ENCODE data around the gene PIAS4. TPM values are rescaled to one million over a fixed set of nuclear protein-coding genes. Genes with fewer than 3 reads are reported as not detected.

Gene PIAS4
- polyA plus RNA-seq, 1 donor, result 27.5 TPM

DNA sequence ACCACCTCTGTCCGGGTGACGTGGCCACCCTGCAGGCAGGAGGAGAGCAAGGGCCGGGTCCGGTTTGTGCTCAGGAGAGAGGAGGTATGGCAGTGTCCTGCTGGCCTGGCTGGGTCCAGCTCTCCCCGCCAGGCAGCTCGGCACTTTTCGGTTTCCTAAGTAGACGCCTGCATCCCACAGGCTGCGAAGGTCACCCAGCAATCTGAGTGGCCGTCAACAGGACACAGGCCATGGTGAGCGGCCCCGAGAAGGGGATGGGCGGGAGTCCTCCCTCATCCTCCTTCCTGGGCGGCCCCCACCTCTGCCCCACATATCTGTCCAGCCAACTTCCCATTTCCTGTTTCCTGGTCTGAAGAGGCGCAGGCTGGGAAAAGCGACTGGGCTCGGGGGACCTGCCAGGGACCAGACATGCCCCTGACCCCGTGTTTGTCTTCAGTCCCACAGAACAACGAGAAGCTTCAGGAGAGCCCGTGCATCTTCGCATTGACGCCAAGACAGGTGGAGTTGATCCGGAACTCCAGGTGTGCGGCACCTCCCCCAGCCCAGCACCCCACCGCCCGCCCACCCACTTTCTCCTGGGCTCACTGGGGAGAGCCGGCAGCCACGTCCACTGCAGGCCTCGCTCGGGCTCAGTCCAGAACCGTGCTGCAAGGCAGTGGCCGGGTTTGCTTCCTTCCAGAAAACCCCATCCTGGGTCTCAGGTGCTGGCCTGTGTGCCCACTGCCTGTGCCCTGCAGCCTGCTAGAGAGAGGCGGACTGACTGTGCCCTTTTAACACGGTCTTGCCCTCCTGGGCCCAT is 16.3 kb downstream of the PIAS4 start:
- no peak for DNase-seq

DNA sequence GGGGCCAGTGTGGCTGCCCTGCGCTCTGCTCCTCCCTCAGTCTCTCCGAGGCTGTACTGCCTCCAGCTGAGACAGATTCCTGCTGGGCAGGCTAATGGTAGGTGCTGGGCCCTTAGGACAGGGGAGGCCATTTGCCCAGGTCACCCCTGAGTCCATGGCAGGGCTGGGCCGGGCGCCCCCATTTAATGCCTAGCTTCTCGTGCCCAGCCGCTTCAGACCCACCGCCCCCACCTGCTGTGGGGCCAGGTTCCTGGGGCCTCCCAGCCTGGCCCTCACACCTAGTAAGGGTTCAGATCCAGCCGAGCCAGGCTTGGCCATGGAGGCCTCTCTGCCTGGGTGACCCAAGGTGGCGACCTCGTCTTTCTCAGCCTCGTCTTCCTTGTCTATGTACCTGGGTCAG is 17.8 kb downstream of the PIAS4 start:
- DNase-seq, result no peak

DNA sequence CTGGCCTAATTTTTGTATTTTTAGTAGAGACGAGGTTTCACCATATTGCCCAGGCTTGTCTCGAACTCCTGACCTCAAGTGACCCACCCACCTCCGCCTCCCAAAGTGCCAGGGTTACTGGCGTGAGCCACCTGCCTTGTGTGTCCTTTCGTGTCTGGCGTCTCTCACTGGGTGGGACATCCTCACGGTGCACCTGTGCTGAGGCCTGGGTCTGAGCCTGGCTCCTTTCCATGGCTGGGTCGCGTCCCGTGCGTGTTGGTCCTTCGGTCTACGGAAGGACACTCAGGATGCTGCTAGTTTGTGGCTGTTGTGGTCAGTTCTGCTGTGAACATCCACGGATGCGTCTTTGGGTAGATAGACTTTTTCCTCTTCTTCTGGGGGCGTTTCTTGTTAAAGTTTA is 19.6 kb downstream of the PIAS4 start:
- no peak for DNase-seq

DNA sequence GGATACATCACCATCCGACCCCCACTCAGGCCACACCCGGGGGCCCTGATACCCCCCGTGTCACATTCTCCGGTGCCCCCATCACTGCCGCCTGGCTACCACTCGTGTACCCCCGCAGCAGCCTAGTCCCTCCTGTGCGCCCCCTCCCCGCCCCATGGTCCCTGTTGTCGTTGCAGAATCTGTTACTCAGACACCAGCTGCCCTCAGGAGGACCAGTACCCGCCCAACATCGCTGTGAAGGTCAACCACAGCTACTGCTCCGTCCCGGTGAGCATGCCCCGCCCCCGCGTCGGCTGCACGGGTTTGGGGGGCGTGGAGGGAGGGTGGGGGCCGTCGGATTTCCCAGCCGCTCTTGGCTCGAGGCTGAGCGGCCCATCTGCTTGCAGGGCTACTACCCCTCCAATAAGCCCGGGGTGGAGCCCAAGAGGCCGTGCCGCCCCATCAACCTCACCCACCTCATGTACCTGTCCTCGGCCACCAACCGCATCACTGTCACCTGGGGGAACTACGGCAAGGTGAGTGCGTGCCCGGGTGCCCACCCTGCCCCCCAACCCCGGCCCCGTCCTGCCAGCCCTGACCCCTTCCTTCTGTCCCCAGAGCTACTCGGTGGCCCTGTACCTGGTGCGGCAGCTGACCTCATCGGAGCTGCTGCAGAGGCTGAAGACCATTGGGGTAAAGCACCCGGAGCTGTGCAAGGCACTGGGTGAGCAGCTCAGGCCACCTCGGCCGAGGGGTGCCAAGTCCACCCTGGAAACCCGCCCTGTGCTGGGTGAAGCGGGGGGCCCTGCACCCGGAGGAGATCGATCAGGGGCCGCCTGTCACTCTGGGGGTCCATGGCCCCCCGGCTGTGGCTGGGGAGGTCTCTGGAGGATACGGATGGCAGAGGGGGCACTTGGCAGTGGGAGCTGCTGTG is 21.1 kb downstream of the PIAS4 start:
- no peak for DNase-seq

DNA sequence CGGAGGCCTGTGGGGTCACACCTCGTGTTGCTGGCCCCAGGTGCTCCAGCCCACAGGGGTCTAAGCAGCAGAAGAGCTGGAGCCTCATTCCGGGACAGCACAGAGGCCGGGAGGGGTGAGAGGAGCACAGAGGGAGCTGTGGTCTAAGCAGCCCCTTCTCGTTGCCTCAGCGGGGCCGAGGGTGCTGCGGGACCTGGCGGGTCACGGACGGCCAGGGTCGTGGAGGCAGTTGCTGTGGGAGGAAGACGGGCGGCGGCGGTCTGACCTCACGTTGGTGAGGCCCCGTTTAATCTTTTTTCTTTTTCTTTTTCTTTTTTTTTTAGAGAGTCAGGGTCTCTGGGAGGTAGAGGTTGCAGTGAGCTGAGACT is 21.7 kb downstream of the PIAS4 start:
- no peak for DNase-seq

DNA sequence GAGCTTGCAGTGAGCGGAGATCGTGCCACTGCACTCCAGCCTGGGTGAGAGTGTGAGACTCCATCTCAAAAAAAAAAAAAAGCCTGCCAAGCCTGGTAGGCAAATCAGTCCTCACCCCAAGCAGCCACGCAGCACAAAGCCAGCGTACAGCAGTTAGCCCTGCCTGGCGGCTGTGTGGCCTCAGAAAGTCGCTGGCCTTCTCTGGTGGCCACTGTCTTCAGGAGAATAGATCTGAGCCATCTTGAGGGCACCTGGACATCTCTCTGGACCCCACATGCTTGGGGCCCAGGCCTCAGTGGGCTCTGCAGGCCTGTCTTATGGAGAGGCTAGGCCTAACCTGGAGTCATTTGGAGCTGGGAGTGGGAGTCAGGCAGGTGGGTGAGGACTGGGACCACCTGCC is 23.0 kb downstream of the PIAS4 start:
- no peak for DNase-seq

DNA sequence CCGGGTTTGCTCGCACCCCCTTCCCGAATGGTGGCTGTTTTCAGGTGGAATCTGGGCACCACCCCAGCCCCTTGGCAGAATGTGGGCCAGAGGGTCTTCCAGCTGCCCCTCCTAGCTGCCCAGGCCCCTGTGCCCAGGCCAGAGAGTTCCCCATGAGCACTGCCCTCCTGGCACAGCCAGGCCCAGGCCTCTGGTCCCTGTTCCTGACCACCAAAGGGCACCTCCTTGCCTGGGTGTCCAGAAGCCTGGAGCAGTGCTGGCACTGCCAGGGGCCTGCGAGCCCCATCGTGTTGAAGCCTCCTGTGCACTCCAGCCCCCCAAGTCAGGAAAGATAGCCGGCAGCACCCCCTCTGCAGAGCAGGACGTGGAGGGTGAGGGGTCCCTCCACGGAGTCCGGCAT is 23.4 kb downstream of the PIAS4 start:
- DNase-seq, result no peak

DNA sequence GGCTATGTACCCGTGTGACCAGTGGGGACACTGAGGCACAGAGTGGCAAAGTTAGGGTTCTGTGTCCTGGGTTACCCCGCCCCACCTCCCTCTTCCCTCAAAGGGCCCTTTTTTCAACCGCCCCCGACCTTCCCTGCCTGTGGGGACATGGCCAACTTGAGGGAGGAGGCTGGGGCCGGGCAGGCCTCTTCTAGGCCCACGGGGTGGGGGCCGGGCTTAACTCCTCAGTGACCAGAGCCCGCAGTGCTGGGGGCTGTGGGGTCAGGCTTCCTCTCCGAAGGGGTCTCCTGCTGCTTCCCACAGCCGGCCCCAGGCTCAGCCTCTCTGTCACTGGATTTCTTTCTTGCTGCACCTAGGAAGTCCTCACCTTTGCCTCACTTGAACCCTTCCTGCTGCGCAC is 23.9 kb downstream of the PIAS4 start:
- DNase-seq, result no peak

DNA sequence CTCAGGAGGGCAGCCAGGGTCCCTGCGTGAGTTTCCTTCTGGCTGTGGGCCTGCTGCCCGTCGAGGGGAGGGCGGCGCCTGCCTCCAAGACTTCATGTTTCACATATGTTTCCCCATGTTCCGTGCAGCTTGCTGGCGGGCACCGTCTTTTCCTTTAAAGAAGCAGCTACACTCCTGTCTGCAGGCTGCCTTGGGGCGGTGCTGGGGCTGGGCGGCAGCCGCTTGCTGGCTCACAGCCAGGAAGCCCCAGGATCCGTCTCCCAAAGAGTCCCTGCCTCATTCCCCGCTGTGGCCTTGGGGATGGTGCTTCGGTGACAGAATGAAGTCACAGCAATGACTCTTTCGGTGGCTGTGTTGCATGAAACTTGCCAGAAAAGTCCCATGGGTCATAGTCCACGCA is 24.9 kb downstream of the PIAS4 start:
- no peak for DNase-seq

DNA sequence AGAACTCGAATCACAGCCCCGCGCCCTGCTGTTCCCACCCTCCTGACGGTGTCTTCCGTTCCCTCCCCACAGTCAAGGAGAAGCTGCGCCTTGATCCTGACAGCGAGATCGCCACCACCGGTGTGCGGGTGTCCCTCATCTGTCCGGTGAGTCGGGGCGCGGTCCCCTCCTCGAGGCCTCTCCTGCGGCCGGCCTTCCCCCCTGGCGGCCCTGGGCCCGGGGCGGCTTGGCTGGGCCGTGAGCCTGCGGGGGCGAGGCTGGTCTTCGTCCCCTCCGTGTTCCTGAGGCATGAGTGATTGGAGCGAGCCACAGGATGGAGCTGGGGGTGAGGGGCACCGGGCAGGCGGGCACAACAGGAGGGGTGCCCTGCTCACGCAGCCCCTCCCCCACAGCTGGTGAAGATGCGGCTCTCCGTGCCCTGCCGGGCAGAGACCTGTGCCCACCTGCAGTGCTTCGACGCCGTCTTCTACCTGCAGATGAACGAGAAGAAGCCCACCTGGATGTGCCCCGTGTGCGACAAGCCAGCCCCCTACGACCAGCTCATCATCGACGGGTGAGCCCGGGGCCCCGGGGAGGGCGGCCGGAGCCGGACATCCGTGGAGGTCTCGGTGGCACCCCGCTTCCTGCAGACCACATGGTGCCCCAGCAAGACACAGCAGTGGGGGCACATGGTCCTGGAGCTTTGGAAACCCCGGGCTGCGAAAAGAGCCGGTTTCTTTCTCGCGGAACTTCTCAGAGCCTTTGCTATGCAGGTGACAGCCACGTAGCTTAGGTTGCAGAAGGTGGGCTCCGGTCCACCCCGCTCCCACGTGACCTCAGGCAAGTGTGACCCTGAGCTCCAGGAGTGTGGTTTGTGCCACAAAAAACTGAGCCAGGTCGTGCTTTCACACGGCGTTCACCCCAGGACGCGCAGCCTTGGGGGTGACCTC is 25.8 kb downstream of the PIAS4 start:
- no peak for DNase-seq

DNA sequence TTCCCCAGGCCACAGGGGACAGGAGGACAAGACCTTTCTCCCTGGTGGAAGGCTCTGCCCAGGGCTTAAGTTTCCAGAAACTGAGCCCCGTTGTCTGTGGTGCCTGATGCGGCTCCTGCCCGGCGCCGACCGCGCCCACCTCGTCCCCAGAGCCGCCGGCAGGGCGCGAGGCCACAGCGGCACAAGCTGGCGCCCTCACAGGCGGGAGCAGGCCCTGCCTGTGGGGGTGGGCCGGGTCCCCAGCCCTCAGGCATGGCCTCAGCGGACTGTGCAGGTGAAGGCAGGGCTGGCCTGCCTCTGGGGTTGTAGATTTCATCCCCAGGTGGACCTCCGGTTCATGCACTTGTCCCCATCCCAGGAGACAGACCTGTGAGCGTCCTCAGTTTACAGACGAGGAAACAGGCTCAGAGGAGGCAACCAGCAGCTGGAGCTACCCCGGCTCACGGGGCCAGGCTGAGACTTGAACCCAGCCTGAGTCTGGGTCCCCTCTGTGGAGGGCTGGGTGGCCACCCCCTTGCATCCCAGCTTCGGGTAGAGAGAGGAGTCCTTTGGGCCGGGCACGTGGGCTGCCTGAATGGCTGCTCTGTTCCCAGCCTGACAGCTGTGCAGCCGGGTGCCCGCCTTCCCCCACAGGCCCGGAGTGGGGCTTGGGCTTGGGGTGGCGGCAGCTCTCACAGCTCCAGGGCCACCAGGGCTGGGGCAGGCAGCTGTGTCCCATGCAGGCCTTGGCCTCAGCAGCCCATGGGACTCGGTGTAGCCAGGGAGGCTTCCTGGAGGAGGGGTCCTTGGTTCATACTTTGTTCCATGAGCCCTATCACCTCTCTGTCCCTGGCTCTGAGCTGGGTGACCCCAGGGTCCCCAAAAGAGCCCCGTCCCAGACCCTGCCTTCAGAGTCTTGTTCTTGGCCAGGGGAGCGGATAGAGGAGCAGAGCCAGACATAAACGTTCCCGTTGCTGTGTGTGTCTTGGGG is 26.8 kb downstream of the PIAS4 start:
- DNase-seq, result no peak

DNA sequence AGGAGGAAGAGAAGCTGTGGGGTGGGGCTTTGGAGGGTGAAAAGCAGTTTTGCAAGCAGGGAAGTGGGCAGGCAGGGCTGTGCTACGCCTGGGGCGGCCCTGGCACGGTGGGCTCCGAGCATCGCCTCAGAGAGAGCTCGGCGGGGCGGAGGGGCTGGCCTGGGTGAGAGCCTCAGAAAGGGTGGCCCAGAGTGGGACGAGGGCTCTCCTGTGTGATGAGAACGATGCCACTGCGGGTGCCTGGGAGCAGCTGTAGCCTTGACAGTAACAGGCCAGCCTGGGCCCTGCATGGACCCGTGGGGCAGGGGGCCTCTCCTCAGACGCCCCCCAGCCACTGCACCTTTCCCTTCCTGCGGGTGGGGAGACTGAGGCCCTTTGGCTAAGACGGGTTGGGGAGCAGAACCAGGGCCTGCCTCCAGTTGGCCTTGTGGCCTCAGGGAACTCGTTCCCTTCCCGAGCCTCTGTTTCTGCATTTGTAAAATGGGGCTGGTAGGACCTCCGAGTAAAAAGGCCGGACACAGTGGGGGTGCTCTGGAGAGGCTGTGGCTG is 27.6 kb downstream of the PIAS4 start:
- no peak for DNase-seq

DNA sequence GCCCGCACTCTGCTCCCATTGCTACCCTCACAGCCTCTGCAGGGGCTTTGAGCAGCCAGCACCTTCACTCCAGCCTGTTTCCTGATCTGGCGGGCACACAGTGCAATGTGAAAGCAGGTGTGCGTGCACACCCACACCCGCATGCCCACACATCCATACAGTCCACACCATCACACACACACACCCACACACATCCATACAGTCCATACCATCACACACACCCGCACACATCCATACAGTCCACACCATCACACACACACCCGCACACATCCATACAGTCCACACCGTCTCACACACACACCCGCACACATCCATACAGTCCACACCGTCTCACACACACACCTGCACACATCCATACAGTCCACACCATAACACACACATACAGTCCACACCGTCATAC is 28.0 kb downstream of the PIAS4 start:
- DNase-seq, result no peak

DNA sequence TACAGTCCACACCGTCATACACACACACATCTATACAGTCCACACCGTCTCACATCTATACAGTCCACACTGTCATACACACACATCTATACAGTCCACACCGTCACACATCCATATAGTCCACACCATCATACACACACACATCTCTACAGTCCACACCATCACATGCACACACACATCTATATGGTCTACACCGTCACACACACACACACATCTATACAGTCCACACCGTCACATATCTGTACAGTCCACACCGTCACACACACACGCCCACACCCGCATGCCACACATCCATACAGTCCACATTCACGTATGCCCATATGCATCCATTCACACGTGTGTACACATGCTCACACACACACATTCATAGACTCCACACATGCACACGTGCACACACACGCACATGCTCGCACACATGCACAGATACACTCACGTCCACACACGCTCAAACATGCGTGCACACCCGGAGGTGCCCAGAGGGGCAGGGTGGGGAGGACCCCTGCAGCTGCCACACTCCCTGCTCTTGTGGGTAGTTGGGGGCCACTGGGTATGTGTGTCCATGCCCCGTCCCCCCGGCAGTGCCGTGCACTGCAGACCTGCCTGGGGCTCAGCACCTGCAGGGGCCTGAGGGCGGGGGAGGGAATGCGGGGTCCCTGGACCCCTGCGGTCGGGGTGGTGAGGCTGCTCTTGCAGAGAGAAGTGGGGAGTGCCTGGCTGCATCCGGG is 29.2 kb downstream of the PIAS4 start:
- no peak for DNase-seq

DNA sequence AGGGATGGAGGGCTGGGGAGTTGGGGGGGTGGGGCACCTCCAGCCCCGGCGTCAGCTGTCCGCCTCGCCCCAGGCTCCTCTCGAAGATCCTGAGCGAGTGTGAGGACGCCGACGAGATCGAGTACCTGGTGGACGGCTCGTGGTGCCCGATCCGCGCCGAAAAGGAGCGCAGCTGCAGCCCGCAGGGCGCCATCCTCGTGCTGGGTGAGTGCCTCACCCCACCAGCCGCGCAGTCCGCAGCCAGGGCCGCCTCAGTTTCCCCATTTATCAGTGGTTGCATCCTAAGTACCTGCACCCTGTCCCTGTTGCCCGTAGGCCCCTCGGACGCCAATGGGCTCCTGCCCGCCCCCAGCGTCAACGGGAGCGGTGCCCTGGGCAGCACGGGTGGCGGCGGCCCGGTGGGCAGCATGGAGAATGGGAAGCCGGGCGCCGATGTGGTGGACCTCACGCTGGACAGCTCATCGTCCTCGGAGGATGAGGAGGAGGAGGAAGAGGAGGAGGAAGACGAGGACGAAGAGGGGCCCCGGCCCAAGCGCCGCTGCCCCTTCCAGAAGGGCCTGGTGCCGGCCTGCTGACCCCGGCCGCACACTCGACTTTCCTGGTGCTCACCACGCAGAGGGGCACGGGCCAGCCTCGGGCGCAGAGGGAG is 29.9 kb downstream of the PIAS4 start:
- no peak for DNase-seq

DNA sequence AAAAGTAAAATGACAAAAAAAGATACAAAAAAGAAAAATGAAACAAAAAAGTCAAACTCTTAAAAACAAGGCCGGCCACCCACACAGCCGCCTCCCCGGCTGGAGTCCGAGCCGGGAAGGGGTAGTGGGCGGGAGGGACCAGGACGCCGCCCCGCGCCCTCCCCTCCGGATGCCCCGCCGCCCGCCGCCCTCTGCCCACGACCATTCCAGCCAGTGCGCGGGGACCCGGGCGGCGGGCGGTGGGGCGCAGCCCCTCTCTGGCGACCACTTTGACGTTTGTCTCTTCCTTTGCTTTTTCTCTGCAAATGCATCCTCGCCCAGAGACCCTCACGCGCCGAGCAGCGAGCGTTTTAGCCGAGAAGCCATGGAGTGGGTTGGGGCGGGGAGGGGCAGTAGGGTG is 30.5 kb downstream of the PIAS4 start:
- DNase-seq, result no peak

DNA sequence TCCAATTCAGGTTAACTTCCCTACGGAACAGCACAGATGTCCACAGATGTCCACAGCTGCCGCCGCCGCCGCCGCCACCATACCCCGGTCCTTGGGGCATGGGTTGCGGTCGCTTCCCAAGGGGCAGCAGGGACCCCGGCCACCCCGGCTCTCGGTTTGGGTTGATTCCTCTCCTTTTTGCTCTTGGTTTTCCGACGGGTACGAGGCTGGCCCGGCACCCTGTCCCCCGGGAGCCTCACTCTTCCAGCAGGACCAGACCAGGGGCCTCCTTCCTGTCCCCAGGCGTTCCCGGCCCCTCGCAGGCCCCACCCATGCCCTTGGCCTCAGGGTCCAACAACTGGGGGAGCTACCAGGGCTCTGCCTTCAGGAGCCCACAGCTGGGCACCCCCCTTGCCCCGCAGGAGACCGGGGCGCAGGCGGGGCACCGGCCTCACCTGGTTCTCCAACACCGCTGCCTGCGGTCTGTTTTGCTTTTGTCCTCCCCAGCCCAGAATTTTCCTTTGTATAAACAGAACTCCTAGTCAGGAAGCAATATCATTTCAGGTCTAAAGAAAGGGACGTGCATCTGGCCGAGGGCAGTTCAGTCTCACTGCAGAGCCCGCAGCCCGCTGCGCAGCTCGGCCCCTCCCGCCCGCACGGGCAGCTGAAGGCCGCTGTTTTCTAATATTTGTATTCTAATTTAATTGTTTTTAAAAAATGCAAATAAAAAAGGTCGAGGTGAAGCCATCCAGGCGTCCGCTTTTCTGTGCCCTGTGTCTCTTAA is 31.3 kb downstream of the PIAS4 start:
- no peak for DNase-seq

DNA sequence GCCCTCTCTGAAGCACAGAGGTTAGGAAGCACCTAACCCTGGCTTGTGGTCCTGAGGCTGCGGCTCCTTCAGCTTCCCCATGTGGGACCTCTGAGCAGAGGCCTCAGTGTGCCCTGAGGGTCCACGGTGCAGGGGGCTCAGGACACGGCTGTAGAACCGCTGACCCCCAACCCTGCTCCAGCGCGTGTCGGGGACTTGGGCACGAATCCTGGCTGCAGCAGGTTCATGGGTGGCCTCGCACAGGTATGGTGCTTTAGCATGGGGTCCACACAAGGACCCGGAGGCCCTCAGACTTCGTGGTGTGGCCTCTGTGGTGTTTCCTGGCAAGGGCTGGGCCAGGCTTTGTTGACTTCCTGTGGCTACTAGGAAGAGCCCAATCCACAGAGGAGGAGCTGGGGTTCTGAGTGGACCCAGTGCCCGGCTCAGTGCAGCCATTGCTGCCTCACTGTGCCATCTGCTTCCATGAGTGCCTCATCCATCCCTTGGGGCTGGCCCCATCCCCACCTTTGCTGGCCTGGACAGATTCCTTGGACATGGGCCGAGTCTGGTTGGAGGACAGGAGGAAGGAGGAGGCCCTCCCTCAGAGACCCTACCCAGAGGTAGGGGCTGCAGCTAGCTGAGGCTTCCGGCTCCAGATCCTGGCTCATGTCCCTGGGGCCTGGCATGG is 34.7 kb downstream of the PIAS4 start:
- no peak for DNase-seq

DNA sequence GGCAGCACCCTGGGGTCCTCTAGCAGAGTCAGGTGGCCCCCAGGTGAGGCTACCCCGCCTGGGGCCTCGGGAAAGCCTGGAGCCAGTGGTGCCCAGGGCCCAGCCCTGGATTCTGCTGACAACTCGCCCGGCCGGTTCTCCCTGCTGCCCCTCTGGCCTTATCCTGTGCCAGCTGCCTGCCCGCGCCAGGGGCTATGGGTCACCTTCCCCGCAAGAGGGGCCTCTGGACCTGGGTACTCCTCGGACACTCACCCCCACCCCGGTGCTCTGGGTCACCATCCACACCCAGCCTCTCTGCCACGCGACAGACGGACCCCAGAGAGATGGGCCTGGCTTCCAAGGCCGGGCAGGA is 35.2 kb downstream of the PIAS4 start:
- no peak for DNase-seq
